Neural cell (in vitro differentiated cells): ENCODE data around the gene GPX3.

Experiments
- CTCF ChIP-seq: fragments of 450-650 bp; IDR thresholded peaks from 2 replicates; pipeline ENCODE4 v1.5.1; 2014; ENCODE audit warnings: antibody characterized with exemption, mild to moderate bottlenecking, moderate library complexity; ENCODE audit not compliant: poor library complexity, severe bottlenecking
- EP300 ChIP-seq: fragments of 450-650 bp; conservative IDR thresholded peaks from 2 replicates; pipeline ENCODE4 v1.6.1; 2014; ENCODE audit warnings: antibody characterized with exemption, mild to moderate bottlenecking, moderate library complexity; ENCODE audit not compliant: poor library complexity, severe bottlenecking
- MXI1 ChIP-seq: fragments of 450-650 bp; conservative IDR thresholded peaks from 2 replicates; pipeline ENCODE4 v1.6.1; 2014; ENCODE audit warnings: antibody characterized with exemption, mild to moderate bottlenecking; ENCODE audit not compliant: poor library complexity, severe bottlenecking
- TAF1 ChIP-seq: IDR thresholded peaks from 2 replicates; pipeline ENCODE4 v1.6.1; 2012; ENCODE audit warnings: low read depth

- TF ChIP-seq CTCF (no peak), EP300 (no peak), MXI1 (no peak), TAF1 (no peak)
Measured at GRCh38 chr5:150993826-150994412, 26.5 kb upstream of the GPX3 start.
